GM12892 (cell line): ENCODE data around the gene TSR1.

Source experiments
- POLR2AphosphoS5 ChIP-seq: IDR thresholded peaks from 2 replicates; pipeline ENCODE4 v1.6.1; 2011; ENCODE audit warnings: low read depth, low read length, control low read depth
- TAF1 ChIP-seq: IDR thresholded peaks from 2 replicates; pipeline ENCODE4 v1.6.1; 2011; ENCODE audit warnings: low read depth, mild to moderate bottlenecking, control low read depth, low read length, borderline replicate concordance

DNA sequence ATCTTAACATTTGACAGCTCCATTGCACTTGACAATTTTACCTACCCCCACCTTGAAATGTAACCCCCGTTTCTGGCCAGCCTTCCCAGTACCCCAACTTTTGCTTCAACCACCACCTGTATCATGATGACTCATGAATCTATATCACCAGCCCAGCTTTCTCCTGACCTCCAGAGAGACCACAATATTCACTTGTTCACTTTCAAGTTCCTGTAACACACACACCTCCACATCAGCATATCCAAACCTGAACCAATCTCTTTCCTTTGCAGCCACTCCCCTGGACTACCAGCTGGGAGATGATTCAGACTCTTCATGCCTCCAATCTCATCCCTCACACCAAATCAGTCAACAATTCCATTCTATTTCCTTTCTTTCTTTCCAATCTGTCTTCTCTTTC lies 40.7 kb downstream of the TSR1 start:
- TF ChIP-seq POLR2AphosphoS5 (no peak), TAF1 (no peak)
